IMR-90 (cell line): ENCODE results near the gene NDUFAF4.

Experiments used
- CTCF ChIP-seq: conservative IDR thresholded peaks from 2 replicates; pipeline ENCODE4 v1.5.1; 2012; ENCODE audit warnings: mild to moderate bottlenecking, low read depth, low read length, improper control_type of control experiment
- RAD21 ChIP-seq: IDR thresholded peaks from 2 replicates; pipeline ENCODE4 v1.6.1; 2012; ENCODE audit warnings: low read length, improper control_type of control experiment

GRCh38 chr6:96861588-96861987 lies 36.1 kb downstream of the NDUFAF4 start:
- TF ChIP-seq RAD21 (no peak), CTCF (no peak)
